ENCODE measurements around the gene NKAIN2.
"Not testable (repeated sequence)": the region's sequence is repeated elsewhere in the genome, so short reads cannot be mapped to it uniquely, and the experiment has no call there.

NKAIN2 gene

GRCh38 chr6:124446961-124447360, 643.3 kb downstream of the NKAIN2 start:
- DNase-seq, result no peak

- no peak for DNase-seq
These were observed 655.6 kb downstream of the NKAIN2 start for GRCh38 chr6:124459268-124459667.

GRCh38 chr6:124462750-124463149, 659.1 kb downstream of the NKAIN2 start:
- no peak for DNase-seq

GRCh38 chr6:124463271-124463670, 659.6 kb downstream of the NKAIN2 start:
- no peak for DNase-seq

GRCh38 chr6:124464600-124464999, 660.9 kb downstream of the NKAIN2 start:
- not testable (repeated sequence) for DNase-seq

- DNase-seq, result no peak
These were observed 663.3 kb downstream of the NKAIN2 start for GRCh38 chr6:124466949-124467348.

- no peak for DNase-seq
These were observed 663.7 kb downstream of the NKAIN2 start for GRCh38 chr6:124467366-124467765.

GRCh38 chr6:124470803-124471202, 667.1 kb downstream of the NKAIN2 start:
- DNase-seq, result no peak

GRCh38 chr6:124475176-124475575, 671.5 kb downstream of the NKAIN2 start:
- no peak for DNase-seq

GRCh38 chr6:124478906-124479305, 675.2 kb downstream of the NKAIN2 start:
- DNase-seq, result no peak

GRCh38 chr6:124479991-124480430, 676.3 kb downstream of the NKAIN2 start:
- DNase-seq, result no peak

- DNase-seq, result no peak
These were observed 678.4 kb downstream of the NKAIN2 start for GRCh38 chr6:124482071-124482491.

- DNase-seq, result no peak
These were observed 684.2 kb downstream of the NKAIN2 start for GRCh38 chr6:124487623-124488431.

GRCh38 chr6:124490122-124490521, 686.5 kb downstream of the NKAIN2 start:
- DNase-seq, result no peak

GRCh38 chr6:124493259-124493658, 689.6 kb downstream of the NKAIN2 start:
- no peak for DNase-seq

GRCh38 chr6:124494956-124495664, 691.4 kb downstream of the NKAIN2 start:
- DNase-seq, result no peak

GRCh38 chr6:124495665-124496190, 692.1 kb downstream of the NKAIN2 start:
- DNase-seq, result no peak

GRCh38 chr6:124496334-124496733, 692.7 kb downstream of the NKAIN2 start:
- no peak for DNase-seq

- DNase-seq, result no peak
These were observed 708.8 kb downstream of the NKAIN2 start for GRCh38 chr6:124512431-124512830.

GRCh38 chr6:124517339-124517738, 713.7 kb downstream of the NKAIN2 start:
- DNase-seq, result no peak

- DNase-seq, result no peak
These were observed 716.8 kb downstream of the NKAIN2 start for GRCh38 chr6:124520514-124520913.

- DNase-seq, result no peak
These were observed 718.7 kb downstream of the NKAIN2 start for GRCh38 chr6:124522335-124522734.

GRCh38 chr6:124524491-124525200, 721.0 kb downstream of the NKAIN2 start:
- no peak for DNase-seq

Data from RPMI8226 (cell line).